GM12878 (cell line): ENCODE results near the gene RRBP1. TPM values are rescaled to one million over a fixed set of nuclear protein-coding genes. Genes with fewer than 3 reads are reported as not detected.
A peak's percentile ranks its signal among the peaks of the same experiment; 100 is the strongest.

Experiments used
- ATAC-seq: fragments of 200-7000 bp; cut with Tn5 transposase; 3 replicates; pipeline ENCODE4 v1.9.1; 2020; ENCODE audit warnings: mild to moderate bottlenecking, moderate library complexity
- BruUV-seq: library from RNA; stranded (reverse); fragments of 400-500 nt; replicated peaks from 2 replicates; lab custom pipeline; 2021; lab: Mats Ljungman, UMichigan
- CTCF ChIA-PET: fragments of 300-600 bp; sonication (Branson Sonifier 250); formaldehyde crosslinking; extraction: SDS; loops from one replicate; lab custom pipeline; 2021; ENCODE audit warnings: inconsistent platforms; lab: Yijun Ruan, JAX
- POLR2A ChIA-PET: fragments of 350-600 bp; formaldehyde crosslinking; extraction: SDS; loops from one replicate; lab custom pipeline; 2021; ENCODE audit warnings: inconsistent platforms; lab: Charles Lee
- RAD21 ChIA-PET: fragments of 300-600 bp; sonication (Branson Sonifier 250); formaldehyde crosslinking; loops from one replicate; lab custom pipeline; 2023; ENCODE audit warnings: antibody characterized with exemption; ENCODE audit not compliant: unreplicated experiment; lab: Charles Lee
- SMC1A ChIA-PET: fragments of 300-600 bp; sonication (Branson Sonifier 250); formaldehyde crosslinking; loops from one replicate; lab custom pipeline; 2023; ENCODE audit not compliant: unreplicated experiment, uncharacterized antibody; lab: Charles Lee
- DNase-seq: peaks from one replicate; pipeline ENCODE4 v3.0.0-alpha.2; 2011; ENCODE audit warnings: low read depth, low spot score
- FAIRE-seq: peaks from 3 replicates; lab custom pipeline; 2011; peaks lifted over from hg19 to GRCh38; lab: Jason Lieb, UNC
- H2AFZ ChIP-seq: 2 replicates; pipeline ENCODE4 v1.6.0; 2011; ENCODE audit warnings: low read depth, low read length, control low read depth; ENCODE audit not compliant: control insufficient read depth
- H3K27ac ChIP-seq: 2 replicates; pipeline ENCODE4 v1.5.1; 2011; ENCODE audit warnings: control low read depth; ENCODE audit not compliant: control insufficient read depth, insufficient read depth
- H3K27me3 ChIP-seq, 2 experiments: replicated peaks in 1 of 2; 2 replicates each; pipeline versions ENCODE4 v1.6.0 to v1.6.1; 2011; ENCODE audit warnings: low read length in 1 of 2; ENCODE audit not compliant: control insufficient read depth in 2 of 2, insufficient read depth in 2 of 2
- H3K36me3 ChIP-seq, 2 experiments: 2 replicates each; pipeline ENCODE4 v1.5.1; 2011; ENCODE audit warnings: low read length in 1 of 2; ENCODE audit not compliant: control insufficient read depth in 2 of 2, insufficient read depth in 2 of 2
- H3K4me1 ChIP-seq: 2 replicates; pipeline ENCODE4 v1.6.1; 2011; ENCODE audit warnings: mild to moderate bottlenecking, low read length, moderate library complexity, mixed read lengths; ENCODE audit not compliant: control insufficient read depth, insufficient read depth
- H3K4me2 ChIP-seq: 2 replicates; pipeline ENCODE4 v1.6.0; 2011; ENCODE audit warnings: control low read depth; ENCODE audit not compliant: control insufficient read depth, insufficient read depth
- H3K4me3 ChIP-seq: fragments of 200-600 bp; sonication (generic); 2 replicates; pipeline ENCODE4 v1.5.1; 2016
- H3K79me2 ChIP-seq: 2 replicates; pipeline ENCODE4 v1.6.0; 2011; ENCODE audit warnings: low read length; ENCODE audit not compliant: control insufficient read depth, insufficient read depth
- H3K9ac ChIP-seq: 2 replicates; pipeline ENCODE4 v1.8.0; 2011; ENCODE audit warnings: low read length, control low read depth, mixed read lengths; ENCODE audit not compliant: control insufficient read depth, insufficient read depth
- H3K9me3 ChIP-seq: replicated peaks from 3 replicates; pipeline ENCODE4 v1.5.1; 2011; ENCODE audit warnings: mild to moderate bottlenecking, low read length; ENCODE audit not compliant: control insufficient read depth, insufficient read depth
- H4K20me1 ChIP-seq: 2 replicates; pipeline ENCODE4 v1.6.0; 2011; ENCODE audit not compliant: control insufficient read depth, insufficient read depth
- ASH2L ChIP-seq: fragments of 300-600, 200-600 bp; sonication (generic); IDR thresholded peaks from 2 replicates; pipeline ENCODE4 v1.6.1; 2017; ENCODE audit warnings: low read depth, mild to moderate bottlenecking, borderline replicate concordance
- BHLHE40 ChIP-seq, 2 experiments: fragments of 450-650 bp in 1 of 2; IDR thresholded peaks; 2 replicates each; pipeline ENCODE4 v1.6.1; 2011 to 2017; ENCODE audit warnings: low read depth in 2 of 2, borderline replicate concordance in 1 of 2, improper control_type of control experiment in 1 of 2, low read length in 1 of 2, mild to moderate bottlenecking in 1 of 2
- CEBPB ChIP-seq, 2 experiments: fragments of 150-350 bp in 1 of 2; IDR thresholded peaks; 2 replicates each; pipeline ENCODE4 v1.6.1; 2012 to 2014; ENCODE audit warnings: low read depth in 2 of 2, low read length in 2 of 2, borderline replicate concordance in 1 of 2, inconsistent platforms in 1 of 2
- CREM ChIP-seq: IDR thresholded peaks from 2 replicates; pipeline ENCODE4 v1.6.1; 2014; ENCODE audit warnings: antibody characterized with exemption, low read depth
- EP300 ChIP-seq, 2 experiments: fragments of 150-350 bp in 1 of 2; IDR thresholded peaks; 2 replicates each; pipeline ENCODE4 v1.6.1; 2011 to 2012; ENCODE audit warnings: low read depth in 2 of 2, low read length in 2 of 2, borderline replicate concordance in 1 of 2, improper control_type of control experiment in 1 of 2, inconsistent platforms in 1 of 2; ENCODE audit not compliant: control insufficient read depth in 1 of 2
- HDAC6 ChIP-seq: fragments of 200-600 bp; sonication (generic); IDR thresholded peaks from one replicate; pipeline ENCODE4 v1.8.0; 2017; ENCODE audit warnings: antibody characterized with exemption; ENCODE audit not compliant: unreplicated experiment
- IKZF1 ChIP-seq: fragments of 450-650 bp; conservative IDR thresholded peaks from 2 replicates; pipeline ENCODE4 v1.6.1; 2017; ENCODE audit warnings: antibody characterized with exemption, mild to moderate bottlenecking
- MEF2A ChIP-seq: IDR thresholded peaks from 2 replicates; pipeline ENCODE4 v1.6.1; 2011; ENCODE audit warnings: low read depth, mild to moderate bottlenecking, low read length, moderate library complexity; ENCODE audit not compliant: insufficient read depth
- PML ChIP-seq: IDR thresholded peaks from 2 replicates; pipeline ENCODE4 v1.6.1; 2012; ENCODE audit warnings: low read length, inconsistent platforms
- RAD51 ChIP-seq: fragments of 450-650 bp; IDR thresholded peaks from 2 replicates; pipeline ENCODE4 v1.6.1; 2016; ENCODE audit warnings: moderate library complexity, mild to moderate bottlenecking, inconsistent platforms
- RB1 ChIP-seq: fragments of 450-650 bp; formaldehyde crosslinking; IDR thresholded peaks from 2 replicates; pipeline ENCODE4 v1.6.1; 2017; ENCODE audit warnings: mild to moderate bottlenecking, borderline replicate concordance
- SMC3 ChIP-seq: IDR thresholded peaks from 2 replicates; pipeline ENCODE4 v1.6.1; 2011; ENCODE audit warnings: low read length, improper control_type of control experiment, borderline replicate concordance
- TCF12 ChIP-seq: IDR thresholded peaks from 2 replicates; pipeline ENCODE4 v1.6.1; 2011; ENCODE audit warnings: low read depth, mild to moderate bottlenecking, low read length
- YY1 ChIP-seq: IDR thresholded peaks from 2 replicates; pipeline ENCODE4 v1.6.1; 2011; ENCODE audit warnings: low read depth, mild to moderate bottlenecking, low read length
- ZNF217 ChIP-seq: fragments of 450-650 bp; IDR thresholded peaks from 2 replicates; pipeline ENCODE4 v1.6.1; 2017; ENCODE audit warnings: antibody characterized with exemption, mild to moderate bottlenecking
- ZZZ3 ChIP-seq: IDR thresholded peaks from 2 replicates; pipeline ENCODE4 v1.6.1; 2011; ENCODE audit warnings: low read depth; ENCODE audit not compliant: control insufficient read depth, insufficient read length
- WGBS: methylation state at CpG from one replicate; pipeline ENCODE4 v1.1.6; 2016; ENCODE audit warnings: low lambda C conversion rate; ENCODE audit not compliant: insufficient replicate concordance, insufficient coverage; ENCODE audit errors: missing lambda C conversion rate; 5-methylcytosine and 5-hydroxymethylcytosine counted together
- in situ Hi-C: fragments of 300-500 bp; cut with MboI; formaldehyde crosslinking; loops from 9 replicates; pipeline ENCODE4 v1.14.3; 2018; ENCODE audit warnings: mixed read lengths
- intact Hi-C: fragments of 100-400 bp; cut with micrococcal nuclease; formaldehyde crosslinking; loops from one replicate; pipeline ENCODE4 v1.14.2; 2022; ENCODE audit not compliant: unreplicated experiment
- polyA plus RNA-seq, 11 experiments: library from polyadenylated mRNA; depleted of rRNA in 4 of 11; unstranded in 6 of 11; stranded (reverse) in 5 of 11; fragments of >200 nt; fragmentation: Nextera tagmentation in 4 of 11; fragmentation: Illumina TruSeq in 1 of 11; extraction: Ambion mirVana in 4 of 11; extraction: Trizol in 1 of 11; gene quantifications; 1 replicate in 1 of 11; 2 replicates in 10 of 11; pipeline versions ENCODE4 v1.2.1 to v1.2.3, GENCODE V29; 2011 to 2016; ENCODE audit warnings: inconsistent platforms in 2 of 11, missing spikeins in 2 of 11, low read depth in 1 of 11
- total RNA-seq, 4 experiments: library from RNA; depleted of rRNA in 3 of 4; stranded (reverse); fragments of >200 nt in 3 of 4; fragmentation: Illumina TruSeq in 1 of 4; extraction: Trizol in 1 of 4; gene quantifications; 2 replicates each; pipeline versions ENCODE4 v1.2.1 to v1.2.3, GENCODE V29; 2013 to 2021
- TF ChIP-seq, protein P1 (sequence below): fragments of 450-650 bp; IDR thresholded peaks from 2 replicates; pipeline ENCODE4 v1.6.1; 2016; ENCODE audit warnings: mild to moderate bottlenecking, moderate library complexity, borderline replicate concordance

RRBP1 gene
- total and polyA plus RNA-seq, 10 of the 15 experiments (the other 5 are each of a cell fraction or from before 2014, with no cell fraction given), result 1.2 to 57.4 (median 24.6) TPM

DNA sequence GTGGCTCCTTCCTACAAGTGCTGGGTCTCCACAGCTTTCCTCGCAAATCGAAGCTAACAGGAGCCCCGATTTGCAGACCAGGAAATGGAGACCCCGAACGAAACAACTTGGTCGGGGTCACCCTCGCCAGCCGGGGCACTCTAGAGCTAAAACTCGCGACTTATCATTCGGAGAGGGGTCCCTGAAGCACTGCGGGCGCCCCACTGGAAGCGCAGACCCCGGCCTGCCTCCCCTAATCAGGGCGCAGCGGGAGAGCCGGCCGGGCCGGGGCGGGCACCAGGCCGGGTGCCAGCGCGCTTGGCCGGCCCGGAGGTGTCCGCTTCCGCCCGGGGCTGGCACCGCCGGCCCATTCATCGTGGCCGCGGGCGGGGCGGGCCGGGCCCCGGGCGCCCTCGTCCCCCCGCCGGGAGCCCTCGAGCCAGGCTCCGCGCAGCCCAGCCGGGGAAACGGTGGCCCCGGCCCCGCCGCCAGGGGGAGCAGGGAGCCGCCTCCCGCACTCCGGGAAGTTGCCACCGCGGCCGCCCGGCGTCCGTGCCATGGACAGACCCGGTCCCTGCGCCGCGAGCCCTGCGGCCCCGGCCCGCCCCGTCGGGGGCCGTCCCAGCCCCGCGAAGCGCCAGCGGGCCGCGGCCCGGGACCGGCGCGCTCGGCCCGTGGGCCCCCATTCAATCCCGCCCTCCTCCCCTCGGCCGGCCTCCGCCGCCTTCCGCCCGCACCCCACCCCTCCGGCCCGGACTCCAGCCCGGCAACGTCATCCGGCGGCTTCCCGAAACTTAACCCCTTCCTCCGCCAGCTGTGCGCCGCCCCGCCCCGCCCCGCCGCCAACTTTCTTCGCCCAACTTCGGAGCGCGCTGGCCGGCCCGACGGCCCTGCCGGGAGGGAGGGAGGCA is 961 bp downstream of the RRBP1 start:
- in situ Hi-C loops (no loop called here), intact Hi-C loops (loop anchor here (1.0 to 5.0 kb wide), 3 partner anchors 176 to 258 kb away; no protein-coding TSS in a partner anchor)
- ChIA-PET SMC1A (interaction anchor here (0.9 to 3.7 kb wide), 14 partner anchors 10 to 316 kb away, joined by 3 to 19 read pairs (median 6); no protein-coding TSS in a partner anchor), CTCF (interaction anchor here (0.6 to 3.0 kb wide), 19 partner anchors 13 to 316 kb away, joined by 3 to 31 read pairs (median 4); no protein-coding TSS in a partner anchor), POLR2A (interaction anchor here (0.6 to 1.8 kb wide), 5 partner anchors 214 to 314 kb away, joined by 3 to 15 read pairs (median 5); no protein-coding TSS in a partner anchor), RAD21 (interaction anchor here (0.6 to 3.4 kb wide), 12 partner anchors 14 to 323 kb away, joined by 3 to 44 read pairs (median 6); partner anchors contain the start of gene DSTN)
- Histone ChIP-seq H3K9me3 (no peaks in the 10 kb centered on the region), H3K9ac (peak overlapping the region; percentile 88), H3K27me3 (0 out of 4 replicates have a peak, but pooled peaks cover 0 to 3% of the 10 kb centered on the region in 2 experiments), H2AFZ (peak overlapping the region; percentile 51), H3K36me3 (no peaks in the 10 kb centered on the region; a peak in 1 of 4 replicates), H4K20me1 (no peaks in the 10 kb centered on the region; the same call in 1 of the 2 replicates), H3K79me2 (peaks cover 33% of the 10 kb centered on the region), H3K4me3 (peak overlapping the region; percentile 80), H3K4me2 (peak overlapping the region; percentile 81), H3K27ac (peak overlapping the region; percentile 78), H3K4me1 (peaks cover 8% of the 10 kb centered on the region)
- WGBS, result 1% methylated on average over 37 of the region's 110 CpGs
- ATAC-seq, result peak; percentile 41
- no peak for FAIRE-seq
- no TSS peak for BruUV-seq
- DNase-seq, result no peak
- TF ChIP-seq IKZF1, result peak; percentile 83
- peak; percentile 30; the same call in 1 of the 2 replicates for TF ChIP-seq TCF12
- no peak for TF ChIP-seq ZNF217
- no peak for TF ChIP-seq ASH2L
- peak; percentile 30; the same call in 1 of the 2 replicates for TF ChIP-seq RB1
- TF ChIP-seq EP300 (IDR thresholded peaks at IDR 0.05; ENCODE audit: borderline replicate concordance in 1 of 2, control insufficient read depth in 1 of 2, low read depth in 2 of 2, low read length in 2 of 2), result no peak
- no peak for TF ChIP-seq PML
- peak; percentile 79 for TF ChIP-seq YY1
- TF ChIP-seq, protein P1, sequence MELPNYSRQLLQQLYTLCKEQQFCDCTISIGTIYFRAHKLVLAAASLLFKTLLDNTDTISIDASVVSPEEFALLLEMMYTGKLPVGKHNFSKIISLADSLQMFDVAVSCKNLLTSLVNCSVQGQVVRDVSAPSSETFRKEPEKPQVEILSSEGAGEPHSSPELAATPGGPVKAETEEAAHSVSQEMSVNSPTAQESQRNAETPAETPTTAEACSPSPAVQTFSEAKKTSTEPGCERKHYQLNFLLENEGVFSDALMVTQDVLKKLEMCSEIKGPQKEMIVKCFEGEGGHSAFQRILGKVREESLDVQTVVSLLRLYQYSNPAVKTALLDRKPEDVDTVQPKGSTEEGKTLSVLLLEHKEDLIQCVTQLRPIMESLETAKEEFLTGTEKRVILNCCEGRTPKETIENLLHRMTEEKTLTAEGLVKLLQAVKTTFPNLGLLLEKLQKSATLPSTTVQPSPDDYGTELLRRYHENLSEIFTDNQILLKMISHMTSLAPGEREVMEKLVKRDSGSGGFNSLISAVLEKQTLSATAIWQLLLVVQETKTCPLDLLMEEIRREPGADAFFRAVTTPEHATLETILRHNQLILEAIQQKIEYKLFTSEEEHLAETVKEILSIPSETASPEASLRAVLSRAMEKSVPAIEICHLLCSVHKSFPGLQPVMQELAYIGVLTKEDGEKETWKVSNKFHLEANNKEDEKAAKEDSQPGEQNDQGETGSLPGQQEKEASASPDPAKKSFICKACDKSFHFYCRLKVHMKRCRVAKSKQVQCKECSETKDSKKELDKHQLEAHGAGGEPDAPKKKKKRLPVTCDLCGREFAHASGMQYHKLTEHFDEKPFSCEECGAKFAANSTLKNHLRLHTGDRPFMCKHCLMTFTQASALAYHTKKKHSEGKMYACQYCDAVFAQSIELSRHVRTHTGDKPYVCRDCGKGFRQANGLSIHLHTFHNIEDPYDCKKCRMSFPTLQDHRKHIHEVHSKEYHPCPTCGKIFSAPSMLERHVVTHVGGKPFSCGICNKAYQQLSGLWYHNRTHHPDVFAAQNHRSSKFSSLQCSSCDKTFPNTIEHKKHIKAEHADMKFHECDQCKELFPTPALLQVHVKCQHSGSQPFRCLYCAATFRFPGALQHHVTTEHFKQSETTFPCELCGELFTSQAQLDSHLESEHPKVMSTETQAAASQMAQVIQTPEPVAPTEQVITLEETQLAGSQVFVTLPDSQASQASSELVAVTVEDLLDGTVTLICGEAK, result no peak
- TF ChIP-seq BHLHE40 (IDR thresholded peaks at IDR 0.05; ENCODE audit: borderline replicate concordance in 1 of 2, low read depth in 2 of 2, low read length in 1 of 2), result peak; percentile 30 to 60; a peak in 3 of 4 replicates
- TF ChIP-seq MEF2A, result 0 out of 2 replicates have a peak, but pooled peaks have one; percentile 24
- TF ChIP-seq ZZZ3, result no peak
- TF ChIP-seq CREM, result 0 out of 2 replicates have a peak, but pooled peaks have one; percentile 22
- TF ChIP-seq HDAC6, result no peak
- TF ChIP-seq SMC3, result peak; percentile 69; the same call in 1 of the 2 replicates
- no peak for TF ChIP-seq RAD51
- no peak for TF ChIP-seq CEBPB (IDR thresholded peaks at IDR 0.05; ENCODE audit: borderline replicate concordance in 1 of 2, low read depth in 2 of 2, low read length in 2 of 2)
